ENCODE results near the gene NUTM2D. TPM values are rescaled to one million over a fixed set of nuclear protein-coding genes. Genes with fewer than 3 reads are reported as not detected.
"Not testable (repeated sequence)": the region's sequence is repeated elsewhere in the genome, so short reads cannot be mapped to it uniquely, and the experiment has no call there.

NUTM2D gene, protein sequence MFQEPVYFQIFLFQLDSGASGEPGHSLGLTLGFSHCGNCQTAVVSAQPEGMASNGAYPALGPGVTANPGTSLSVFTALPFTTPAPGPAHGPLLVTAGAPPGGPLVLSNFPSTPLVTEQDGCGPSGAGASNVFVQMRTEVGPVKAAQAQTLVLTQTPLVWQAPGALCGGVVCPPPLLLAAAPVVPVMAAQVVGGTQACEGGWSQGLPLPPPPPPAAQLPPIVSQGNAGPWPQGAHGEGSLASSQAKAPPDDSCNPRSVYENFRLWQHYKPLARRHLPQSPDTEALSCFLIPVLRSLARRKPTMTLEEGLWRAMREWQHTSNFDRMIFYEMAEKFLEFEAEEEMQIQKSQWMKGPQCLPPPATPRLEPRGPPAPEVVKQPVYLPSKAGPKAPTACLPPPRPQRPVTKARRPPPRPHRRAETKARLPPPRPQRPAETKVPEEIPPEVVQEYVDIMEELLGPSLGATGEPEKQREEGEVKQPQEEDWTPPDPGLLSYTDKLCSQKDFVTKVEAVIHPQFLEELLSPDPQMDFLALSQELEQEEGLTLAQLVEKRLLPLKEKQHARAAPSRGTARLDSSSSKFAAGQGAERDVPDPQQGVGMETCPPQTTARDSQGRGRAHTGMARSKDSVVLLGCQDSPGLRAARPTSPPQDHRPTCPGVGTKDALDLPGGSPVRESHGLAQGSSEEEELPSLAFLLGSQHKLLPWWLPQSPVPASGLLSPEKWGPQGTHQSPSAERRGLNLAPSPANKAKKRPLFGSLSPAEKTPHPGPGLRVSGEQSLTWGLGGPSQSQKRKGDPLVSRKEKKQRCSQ
- total RNA-seq: 1 to 10 TPM; 1.8 to 3.3 TPM

DNA sequence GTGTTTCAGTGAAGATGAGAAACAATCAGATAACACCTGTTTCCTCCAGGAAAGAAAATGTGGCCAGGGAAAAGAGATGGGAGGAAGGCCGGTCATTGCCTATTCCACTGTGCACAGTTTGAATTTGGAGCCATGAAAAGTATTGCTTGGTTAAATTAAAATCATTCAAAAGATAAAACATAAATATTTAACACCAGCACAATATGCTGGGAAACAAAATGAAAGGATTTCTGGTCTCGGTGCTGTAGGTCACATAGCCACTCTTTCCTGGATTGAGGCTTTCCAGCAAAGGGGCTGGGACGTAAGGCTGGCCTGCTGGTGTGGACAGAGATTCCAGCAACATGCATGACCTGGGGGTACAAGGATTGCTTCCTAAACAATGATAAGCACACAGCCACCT, at the start of gene NUTM2D:
Gene NUTM2D (plus strand): TSS at position 301 of the 400 bp plus-strand sequence. CDS start 522 bp downstream, outside the sequence.
- not testable (repeated sequence) for H3K27ac ChIP-seq, H3K36me3 ChIP-seq, DNase-seq

DNA sequence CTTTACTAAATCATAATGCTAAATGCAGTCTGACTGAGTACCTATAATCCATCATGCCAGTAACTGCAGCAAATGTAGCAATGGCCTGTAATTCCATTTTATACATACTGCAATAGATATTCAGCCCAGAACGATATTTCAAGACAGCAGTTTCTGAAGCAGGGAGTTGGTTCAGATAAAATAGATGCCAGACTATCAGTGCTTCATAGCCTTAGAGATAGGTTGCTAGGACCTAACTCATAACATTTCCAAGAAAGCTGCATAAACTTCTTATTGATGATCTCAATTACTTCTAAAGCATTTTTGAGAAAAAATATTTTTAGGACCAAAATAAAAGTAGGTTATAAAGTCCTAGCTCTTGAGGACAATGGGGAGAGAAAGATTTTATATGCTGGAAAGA, 48.8 kb upstream of the NUTM2D start:
- H3K36me3 ChIP-seq; H3K4me1 ChIP-seq; H3K9me3 ChIP-seq; H3K27ac ChIP-seq; DNase-seq; H3K27me3 ChIP-seq; H3K4me3 ChIP-seq; H3K9ac ChIP-seq (ENCODE audit: low read depth in 2 of 2, low read length in 2 of 2); intact Hi-C loops (cut with DNase I): not testable (repeated sequence)

More for the DNA sequence above, at the start of gene NUTM2D:
- H3K9ac ChIP-seq (ENCODE audit: low read depth in 2 of 2, low read length in 2 of 2); H3K27me3 ChIP-seq; H3K4me1 ChIP-seq; intact Hi-C loops (cut with DNase I); H3K4me3 ChIP-seq; H3K9me3 ChIP-seq: not testable (repeated sequence)

DNA sequence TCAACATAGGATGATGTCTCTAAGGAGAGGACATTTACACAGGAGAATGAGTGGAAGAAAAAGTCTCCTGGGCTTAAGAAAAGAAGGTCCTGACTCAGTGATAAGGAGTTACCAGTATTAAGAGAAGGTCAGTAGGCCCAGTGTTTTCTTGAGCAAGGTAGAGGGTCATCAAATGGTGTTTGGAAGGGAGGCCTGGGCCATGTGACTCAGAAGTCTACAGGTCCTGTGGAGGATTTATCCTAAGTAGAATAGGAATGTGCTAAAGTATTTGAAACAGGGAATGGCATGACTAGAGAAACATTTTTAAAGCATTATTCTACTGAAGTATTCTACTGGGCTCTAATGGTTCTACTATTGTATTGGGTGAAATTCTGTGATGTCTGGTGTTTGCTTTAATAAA, 47.9 kb upstream of the NUTM2D start:
- H3K27ac ChIP-seq; H3K36me3 ChIP-seq; H3K9me3 ChIP-seq; H3K9ac ChIP-seq (ENCODE audit: low read depth in 2 of 2, low read length in 2 of 2); H3K27me3 ChIP-seq; H3K4me3 ChIP-seq; H3K4me1 ChIP-seq; intact Hi-C loops (cut with DNase I); DNase-seq: not testable (repeated sequence)

DNA sequence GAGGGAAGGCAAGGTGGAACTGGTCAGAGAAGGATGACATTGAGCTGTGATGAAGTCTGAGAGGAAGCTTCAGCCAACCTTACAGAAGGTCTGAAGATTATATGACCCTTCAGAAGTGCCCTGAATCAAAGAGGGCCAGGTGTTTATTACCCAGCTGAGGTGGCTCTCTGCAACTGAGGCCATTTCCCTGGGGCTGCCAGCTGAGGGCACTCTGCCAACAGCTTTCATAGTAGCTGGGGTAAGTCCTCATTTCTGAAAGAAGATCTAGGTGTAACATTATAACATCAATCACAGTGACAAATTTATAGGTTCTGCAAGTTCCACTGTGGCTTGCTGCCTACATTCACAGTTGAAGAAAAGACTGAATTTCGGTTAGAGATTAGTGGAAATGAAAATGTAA, 46.0 kb upstream of the NUTM2D start:
- intact Hi-C loops (cut with DNase I); H3K27me3 ChIP-seq; H3K4me3 ChIP-seq: not testable (repeated sequence)

DNA sequence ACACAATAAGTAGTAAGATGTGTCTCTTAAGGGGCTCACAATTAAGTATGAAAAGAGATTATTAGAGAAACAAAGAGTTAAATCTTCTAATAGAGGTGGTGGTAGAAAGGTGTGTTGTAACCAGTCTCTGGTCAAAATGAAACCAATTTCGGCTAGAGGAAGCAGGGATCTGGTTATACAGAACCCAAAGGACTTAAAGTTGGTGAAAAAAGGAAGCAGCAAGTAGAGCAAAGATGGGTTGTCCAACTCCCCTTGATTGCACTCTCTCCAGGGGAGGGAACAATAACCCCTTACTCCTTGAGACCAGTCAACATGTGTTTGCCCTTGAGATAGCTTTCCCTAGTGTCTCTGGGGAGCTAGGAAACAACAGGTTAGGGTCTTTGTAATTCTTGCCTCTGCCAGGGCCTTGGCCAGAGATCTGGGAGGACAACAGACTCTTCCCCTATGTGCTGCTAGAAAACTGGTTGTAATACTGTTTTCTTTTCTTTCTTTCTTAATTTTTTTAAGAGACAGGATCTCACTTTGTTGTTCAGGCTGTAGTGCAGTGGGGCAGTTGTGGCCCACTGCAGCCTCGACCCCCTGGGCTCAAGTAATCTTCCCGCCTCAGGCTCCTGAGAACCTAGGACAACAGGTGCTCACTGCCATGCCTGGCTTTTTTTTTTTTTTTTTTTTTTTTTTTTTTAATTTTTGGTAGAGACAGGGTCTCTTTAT, 43.7 kb upstream of the NUTM2D start:
- H3K4me3 ChIP-seq; H3K4me1 ChIP-seq; H3K9me3 ChIP-seq; intact Hi-C loops (cut with DNase I); DNase-seq; H3K36me3 ChIP-seq; H3K9ac ChIP-seq (ENCODE audit: low read depth in 2 of 2, low read length in 2 of 2); H3K27me3 ChIP-seq; H3K27ac ChIP-seq: not testable (repeated sequence)

More for the DNA sequence above, 46.0 kb upstream of the NUTM2D start:
- DNase-seq; H3K9me3 ChIP-seq; H3K4me1 ChIP-seq; H3K27ac ChIP-seq; H3K36me3 ChIP-seq; H3K9ac ChIP-seq (ENCODE audit: low read depth in 2 of 2, low read length in 2 of 2): not testable (repeated sequence)

DNA sequence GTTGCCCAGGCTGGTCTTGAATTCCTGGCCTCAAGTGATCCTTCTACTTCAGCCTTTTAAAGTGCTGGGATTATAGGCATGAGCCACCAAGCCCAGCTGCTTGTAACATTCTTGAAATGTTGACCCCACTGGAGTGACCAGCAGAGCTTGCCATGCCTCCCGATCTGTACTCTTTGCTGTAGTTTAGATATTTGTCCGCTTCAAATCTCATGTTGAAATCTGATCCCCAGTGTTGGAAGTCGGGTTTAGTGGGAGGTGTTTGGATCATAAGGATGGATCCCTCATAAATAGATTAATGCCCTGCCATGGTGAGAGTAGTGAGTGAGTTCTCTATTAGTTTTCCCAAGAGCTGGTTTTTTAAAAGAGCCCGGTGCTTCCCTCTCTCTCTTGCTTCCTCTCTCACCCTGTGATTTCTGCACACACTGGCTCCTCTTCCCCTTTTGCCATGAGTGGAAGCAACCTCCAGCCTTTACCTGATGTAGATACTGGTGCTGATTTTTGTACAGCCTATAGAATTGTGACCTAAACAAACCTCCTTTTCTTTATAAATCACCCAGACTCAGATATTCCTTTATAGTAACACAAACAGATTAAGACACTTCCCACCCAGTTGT, 43.1 kb upstream of the NUTM2D start:
- intact Hi-C loops (cut with DNase I); H3K9me3 ChIP-seq; DNase-seq; H3K27me3 ChIP-seq; H3K9ac ChIP-seq (ENCODE audit: low read depth in 2 of 2, low read length in 2 of 2); H3K4me1 ChIP-seq; H3K27ac ChIP-seq; H3K4me3 ChIP-seq; H3K36me3 ChIP-seq: not testable (repeated sequence)

DNA sequence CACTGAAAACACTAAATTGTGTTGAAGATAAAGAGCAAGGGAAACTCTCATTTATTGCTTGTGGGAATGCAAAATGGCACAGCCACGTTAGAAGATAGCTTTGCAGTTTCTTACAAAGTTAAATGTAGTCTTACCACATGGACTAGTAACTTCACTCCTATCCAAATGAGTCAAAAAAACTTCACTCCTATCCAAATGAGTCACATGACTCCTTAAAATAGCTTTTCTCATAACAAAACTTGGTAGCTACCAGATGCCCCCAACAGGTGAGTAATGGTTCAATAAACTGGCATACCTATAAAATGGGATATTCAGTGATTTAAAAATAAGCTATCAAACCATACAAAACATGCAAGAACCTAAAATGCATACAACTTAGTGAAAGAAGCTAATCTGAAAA, 36.0 kb upstream of the NUTM2D start:
- H3K4me3 ChIP-seq; DNase-seq; intact Hi-C loops (cut with DNase I); H3K4me1 ChIP-seq; H3K36me3 ChIP-seq; H3K27me3 ChIP-seq; H3K9me3 ChIP-seq; H3K9ac ChIP-seq (ENCODE audit: low read depth in 2 of 2, low read length in 2 of 2); H3K27ac ChIP-seq: not testable (repeated sequence)

DNA sequence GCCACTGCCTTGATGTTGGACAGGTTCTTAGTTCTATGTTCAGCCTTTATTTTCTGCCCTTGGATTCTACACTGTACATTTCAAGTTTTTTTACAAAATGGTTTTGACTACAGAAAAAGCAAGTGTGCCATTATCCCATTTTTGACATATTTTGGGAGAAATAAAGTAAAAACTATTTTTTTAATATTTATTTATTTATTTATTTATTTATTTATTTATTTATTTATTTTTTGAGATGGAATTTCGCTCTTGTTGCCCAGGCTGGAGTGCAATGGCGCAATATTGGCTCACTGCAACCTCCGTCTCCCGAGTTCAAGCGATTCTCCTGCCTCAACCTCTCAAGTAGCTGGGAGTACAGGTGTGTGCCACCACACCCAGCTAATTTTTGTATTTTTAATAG, 33.0 kb upstream of the NUTM2D start:
- H3K4me3 ChIP-seq; DNase-seq; H3K9ac ChIP-seq (ENCODE audit: low read depth in 2 of 2, low read length in 2 of 2); H3K4me1 ChIP-seq; H3K36me3 ChIP-seq; H3K9me3 ChIP-seq; intact Hi-C loops (cut with DNase I); H3K27me3 ChIP-seq; H3K27ac ChIP-seq: not testable (repeated sequence)

DNA sequence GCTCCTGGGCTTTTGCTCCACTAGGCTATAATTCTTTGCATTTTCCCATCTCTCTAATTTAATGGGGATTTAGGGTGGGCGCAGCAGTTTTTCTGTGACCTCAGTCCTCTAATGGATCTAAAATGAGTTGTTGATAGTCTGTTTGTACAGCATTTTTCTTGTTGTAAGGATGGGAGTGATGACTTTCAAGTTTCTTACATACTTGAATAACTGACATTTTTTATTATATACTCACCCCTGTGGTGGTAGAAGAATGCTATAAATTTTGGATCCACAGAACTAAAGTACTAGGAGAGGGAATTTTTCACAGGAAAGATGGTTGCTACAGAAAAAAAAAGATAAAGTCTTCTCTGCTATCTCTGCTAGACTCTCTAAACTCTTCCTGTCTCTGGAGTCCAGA, 29.6 kb upstream of the NUTM2D start:
- H3K4me1 ChIP-seq; H3K4me3 ChIP-seq; intact Hi-C loops (cut with DNase I): not testable (repeated sequence)

DNA sequence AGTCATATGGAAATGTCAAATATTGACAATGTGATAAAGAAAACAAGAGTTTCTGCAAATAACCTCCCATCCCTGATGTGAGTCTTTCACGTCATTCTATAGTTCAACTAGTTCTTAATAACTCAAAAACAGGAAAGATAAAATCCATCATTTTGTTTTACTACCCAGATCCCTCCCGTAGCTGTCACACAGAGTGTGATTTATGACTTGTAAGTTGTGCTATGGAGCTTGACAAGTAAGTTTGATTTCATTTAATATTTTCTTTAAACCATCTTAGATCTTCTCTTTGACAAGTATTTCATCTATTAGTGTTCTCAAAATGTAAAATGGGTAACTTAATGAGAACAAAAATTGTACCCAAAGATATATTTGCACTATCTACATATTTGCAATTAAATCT, 28.4 kb upstream of the NUTM2D start:
- intact Hi-C loops (cut with DNase I); H3K4me1 ChIP-seq; H3K9me3 ChIP-seq; H3K9ac ChIP-seq (ENCODE audit: low read depth in 2 of 2, low read length in 2 of 2); H3K4me3 ChIP-seq; DNase-seq; H3K27me3 ChIP-seq; H3K36me3 ChIP-seq; H3K27ac ChIP-seq: not testable (repeated sequence)

More for the DNA sequence above, 29.6 kb upstream of the NUTM2D start:
- not testable (repeated sequence) for H3K27ac ChIP-seq; H3K9ac ChIP-seq (ENCODE audit: low read depth in 2 of 2, low read length in 2 of 2); DNase-seq; H3K9me3 ChIP-seq; H3K36me3 ChIP-seq; H3K27me3 ChIP-seq

DNA sequence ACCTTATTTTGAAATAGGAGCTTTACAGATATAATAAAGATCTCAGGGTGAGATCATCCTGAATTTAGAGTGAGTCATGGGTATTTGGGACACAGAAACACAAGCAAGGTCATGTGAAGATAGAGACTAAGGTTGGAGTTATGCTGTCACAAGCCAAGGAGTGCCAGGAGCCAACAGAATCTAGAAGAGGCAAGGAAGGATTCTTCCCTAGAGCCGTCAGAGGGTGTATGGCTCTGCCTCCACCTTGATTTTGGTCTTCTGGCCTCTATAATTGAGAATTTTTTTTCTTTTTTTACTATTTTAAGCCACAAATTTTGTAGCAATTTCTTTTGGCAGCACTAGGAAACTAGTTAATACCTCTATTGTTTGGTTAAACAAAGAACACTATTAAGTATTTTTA, 24.9 kb upstream of the NUTM2D start:
- H3K9ac ChIP-seq (ENCODE audit: low read depth in 2 of 2, low read length in 2 of 2); H3K9me3 ChIP-seq; intact Hi-C loops (cut with DNase I); H3K27me3 ChIP-seq; H3K36me3 ChIP-seq; DNase-seq; H3K4me3 ChIP-seq; H3K27ac ChIP-seq; H3K4me1 ChIP-seq: not testable (repeated sequence)

DNA sequence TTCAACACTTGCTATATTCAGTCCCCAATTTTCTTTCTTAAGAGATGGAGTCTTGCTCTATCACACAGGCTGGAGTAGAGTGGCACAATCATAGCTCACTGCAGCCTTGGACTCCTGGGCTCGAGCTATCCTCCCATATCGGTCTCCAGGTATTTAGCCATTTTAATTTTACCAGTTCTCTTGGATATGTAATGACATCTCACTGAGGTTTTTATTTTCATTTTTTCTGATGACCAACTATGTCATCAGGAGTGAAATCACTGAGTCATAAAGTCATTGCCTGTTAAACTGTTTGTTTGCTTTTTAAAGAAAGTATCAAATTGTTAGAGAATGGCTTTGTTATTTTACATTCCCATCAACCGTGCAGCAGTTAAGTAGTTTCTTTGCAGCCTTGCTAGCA, 17.1 kb upstream of the NUTM2D start:
- intact Hi-C loops (cut with DNase I); H3K36me3 ChIP-seq; H3K4me1 ChIP-seq; H3K9ac ChIP-seq (ENCODE audit: low read depth in 2 of 2, low read length in 2 of 2); H3K4me3 ChIP-seq; H3K27me3 ChIP-seq; H3K9me3 ChIP-seq; H3K27ac ChIP-seq; DNase-seq: not testable (repeated sequence)

Data from colonic mucosa (tissue), 4 donors.